ENCODE measurements around the gene RABAC1. TPM values are rescaled to one million over a fixed set of nuclear protein-coding genes. Genes with fewer than 3 reads are reported as not detected.

Gene RABAC1
- total and polyA plus RNA-seq, 2 experiments from 2014 or later, result 151 to 206 TPM

- Histone ChIP-seq H4K20me1 (replicated peaks; ENCODE audit: insufficient read depth) (peaks cover 4% of the 10 kb centered on the region; the same call in 1 of the 2 replicates), H3K4me2 (no peak overlapping the region), H3F3A (replicated peaks; ENCODE audit: low read depth) (0 out of 2 replicates have a peak, but pooled peaks cover 4% of the 10 kb centered on the region), H3K4me3 (no peak overlapping the region), H3K36me3 (ENCODE audit: insufficient read depth) (no peaks in the 10 kb centered on the region; the same call in 1 of the 2 replicates), H2AFZ (no peak overlapping the region), H3K79me2 (replicated peaks; ENCODE audit: insufficient read depth) (no peaks in the 10 kb centered on the region), H3K27me3 (ENCODE audit: insufficient read depth) (no peaks in the 10 kb centered on the region), H3K27ac (ENCODE audit: low read depth) (no peak overlapping the region), H3K4me1 (ENCODE audit: insufficient read depth) (no peaks in the 10 kb centered on the region; the same call in 1 of the 2 replicates), H3K9me2 (ENCODE audit: insufficient read depth) (no peaks in the 10 kb centered on the region)
- Mint-ChIP-seq H3K4me3 (no peak overlapping the region; the same call in 2 of the 3 replicates), H3K9me3 (no peaks in the 10 kb centered on the region), H3K4me1 (peaks cover 3% of the 10 kb centered on the region; the same call in 2 of the 3 replicates), H3K36me3 (ENCODE audit: low read depth) (peaks cover 11% of the 10 kb centered on the region; the same call in 2 of the 3 replicates), H3K27me3 (ENCODE audit: insufficient read depth, low read depth, poor library complexity) (peaks cover 14% of the 10 kb centered on the region), H3K27ac (no peak overlapping the region)
- ATAC-seq, result no peak
- DNase-seq (ENCODE audit: low spot score), result no peak
- TF ChIP-seq ZNF114 (CRISPR knock-in tag; IDR thresholded peaks at IDR 0.05), result no peak
- no peak for TF ChIP-seq STAT1 (IDR thresholded peaks at IDR 0.05; ENCODE audit: unreplicated experiment)
- TF ChIP-seq POLR2AphosphoS5 (IDR thresholded peaks at IDR 0.05; ENCODE audit: low read depth), result no peak
- TF ChIP-seq, protein P1, sequence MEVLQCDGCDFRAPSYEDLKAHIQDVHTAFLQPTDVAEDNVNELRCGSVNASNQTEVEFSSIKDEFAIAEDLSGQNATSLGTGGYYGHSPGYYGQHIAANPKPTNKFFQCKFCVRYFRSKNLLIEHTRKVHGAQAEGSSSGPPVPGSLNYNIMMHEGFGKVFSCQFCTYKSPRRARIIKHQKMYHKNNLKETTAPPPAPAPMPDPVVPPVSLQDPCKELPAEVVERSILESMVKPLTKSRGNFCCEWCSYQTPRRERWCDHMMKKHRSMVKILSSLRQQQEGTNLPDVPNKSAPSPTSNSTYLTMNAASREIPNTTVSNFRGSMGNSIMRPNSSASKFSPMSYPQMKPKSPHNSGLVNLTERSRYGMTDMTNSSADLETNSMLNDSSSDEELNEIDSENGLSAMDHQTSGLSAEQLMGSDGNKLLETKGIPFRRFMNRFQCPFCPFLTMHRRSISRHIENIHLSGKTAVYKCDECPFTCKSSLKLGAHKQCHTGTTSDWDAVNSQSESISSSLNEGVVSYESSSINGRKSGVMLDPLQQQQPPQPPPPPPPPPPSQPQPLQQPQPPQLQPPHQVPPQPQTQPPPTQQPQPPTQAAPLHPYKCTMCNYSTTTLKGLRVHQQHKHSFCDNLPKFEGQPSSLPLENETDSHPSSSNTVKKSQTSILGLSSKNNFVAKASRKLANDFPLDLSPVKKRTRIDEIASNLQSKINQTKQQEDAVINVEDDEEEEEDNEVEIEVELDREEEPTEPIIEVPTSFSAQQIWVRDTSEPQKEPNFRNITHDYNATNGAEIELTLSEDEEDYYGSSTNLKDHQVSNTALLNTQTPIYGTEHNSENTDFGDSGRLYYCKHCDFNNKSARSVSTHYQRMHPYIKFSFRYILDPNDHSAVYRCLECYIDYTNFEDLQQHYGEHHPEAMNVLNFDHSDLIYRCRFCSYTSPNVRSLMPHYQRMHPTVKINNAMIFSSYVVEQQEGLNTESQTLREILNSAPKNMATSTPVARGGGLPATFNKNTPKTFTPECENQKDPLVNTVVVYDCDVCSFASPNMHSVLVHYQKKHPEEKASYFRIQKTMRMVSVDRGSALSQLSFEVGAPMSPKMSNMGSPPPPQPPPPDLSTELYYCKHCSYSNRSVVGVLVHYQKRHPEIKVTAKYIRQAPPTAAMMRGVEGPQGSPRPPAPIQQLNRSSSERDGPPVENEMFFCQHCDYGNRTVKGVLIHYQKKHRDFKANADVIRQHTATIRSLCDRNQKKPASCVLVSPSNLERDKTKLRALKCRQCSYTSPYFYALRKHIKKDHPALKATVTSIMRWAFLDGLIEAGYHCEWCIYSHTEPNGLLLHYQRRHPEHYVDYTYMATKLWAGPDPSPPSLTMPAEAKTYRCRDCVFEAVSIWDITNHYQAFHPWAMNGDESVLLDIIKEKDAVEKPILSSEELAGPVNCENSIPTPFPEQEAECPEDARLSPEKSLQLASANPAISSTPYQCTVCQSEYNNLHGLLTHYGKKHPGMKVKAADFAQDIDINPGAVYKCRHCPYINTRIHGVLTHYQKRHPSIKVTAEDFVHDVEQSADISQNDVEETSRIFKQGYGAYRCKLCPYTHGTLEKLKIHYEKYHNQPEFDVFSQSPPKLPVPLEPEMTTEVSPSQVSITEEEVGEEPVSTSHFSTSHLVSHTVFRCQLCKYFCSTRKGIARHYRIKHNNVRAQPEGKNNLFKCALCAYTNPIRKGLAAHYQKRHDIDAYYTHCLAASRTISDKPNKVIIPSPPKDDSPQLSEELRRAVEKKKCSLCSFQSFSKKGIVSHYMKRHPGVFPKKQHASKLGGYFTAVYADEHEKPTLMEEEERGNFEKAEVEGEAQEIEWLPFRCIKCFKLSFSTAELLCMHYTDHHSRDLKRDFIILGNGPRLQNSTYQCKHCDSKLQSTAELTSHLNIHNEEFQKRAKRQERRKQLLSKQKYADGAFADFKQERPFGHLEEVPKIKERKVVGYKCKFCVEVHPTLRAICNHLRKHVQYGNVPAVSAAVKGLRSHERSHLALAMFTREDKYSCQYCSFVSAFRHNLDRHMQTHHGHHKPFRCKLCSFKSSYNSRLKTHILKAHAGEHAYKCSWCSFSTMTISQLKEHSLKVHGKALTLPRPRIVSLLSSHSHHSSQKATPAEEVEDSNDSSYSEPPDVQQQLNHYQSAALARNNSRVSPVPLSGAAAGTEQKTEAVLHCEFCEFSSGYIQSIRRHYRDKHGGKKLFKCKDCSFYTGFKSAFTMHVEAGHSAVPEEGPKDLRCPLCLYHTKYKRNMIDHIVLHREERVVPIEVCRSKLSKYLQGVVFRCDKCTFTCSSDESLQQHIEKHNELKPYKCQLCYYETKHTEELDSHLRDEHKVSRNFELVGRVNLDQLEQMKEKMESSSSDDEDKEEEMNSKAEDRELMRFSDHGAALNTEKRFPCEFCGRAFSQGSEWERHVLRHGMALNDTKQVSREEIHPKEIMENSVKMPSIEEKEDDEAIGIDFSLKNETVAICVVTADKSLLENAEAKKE (CRISPR knock-in tag; IDR thresholded peaks at IDR 0.05), result no peak
- no peak for TF ChIP-seq ZNF331 (CRISPR knock-in tag; IDR thresholded peaks at IDR 0.05; ENCODE audit: low read depth)
- no peak for TF ChIP-seq CREB1 (CRISPR knock-in tag; IDR thresholded peaks at IDR 0.05; ENCODE audit: low read depth)
- no peak for TF ChIP-seq CTCF (conservative IDR thresholded peaks at IDR 0.05; ENCODE audit: low read depth in 2 of 2)
- TF ChIP-seq NANOG (IDR thresholded peaks at IDR 0.05; ENCODE audit: borderline replicate concordance), result no peak
- no peak for TF ChIP-seq EZH2 (IDR thresholded peaks at IDR 0.05; ENCODE audit: low read depth, unreplicated experiment)
- no peak for TF ChIP-seq ETS1 (IDR thresholded peaks at IDR 0.05)
- TF ChIP-seq EZH2phosphoT487 (IDR thresholded peaks at IDR 0.05; ENCODE audit: unreplicated experiment), result no peak
- TF ChIP-seq, protein P2, sequence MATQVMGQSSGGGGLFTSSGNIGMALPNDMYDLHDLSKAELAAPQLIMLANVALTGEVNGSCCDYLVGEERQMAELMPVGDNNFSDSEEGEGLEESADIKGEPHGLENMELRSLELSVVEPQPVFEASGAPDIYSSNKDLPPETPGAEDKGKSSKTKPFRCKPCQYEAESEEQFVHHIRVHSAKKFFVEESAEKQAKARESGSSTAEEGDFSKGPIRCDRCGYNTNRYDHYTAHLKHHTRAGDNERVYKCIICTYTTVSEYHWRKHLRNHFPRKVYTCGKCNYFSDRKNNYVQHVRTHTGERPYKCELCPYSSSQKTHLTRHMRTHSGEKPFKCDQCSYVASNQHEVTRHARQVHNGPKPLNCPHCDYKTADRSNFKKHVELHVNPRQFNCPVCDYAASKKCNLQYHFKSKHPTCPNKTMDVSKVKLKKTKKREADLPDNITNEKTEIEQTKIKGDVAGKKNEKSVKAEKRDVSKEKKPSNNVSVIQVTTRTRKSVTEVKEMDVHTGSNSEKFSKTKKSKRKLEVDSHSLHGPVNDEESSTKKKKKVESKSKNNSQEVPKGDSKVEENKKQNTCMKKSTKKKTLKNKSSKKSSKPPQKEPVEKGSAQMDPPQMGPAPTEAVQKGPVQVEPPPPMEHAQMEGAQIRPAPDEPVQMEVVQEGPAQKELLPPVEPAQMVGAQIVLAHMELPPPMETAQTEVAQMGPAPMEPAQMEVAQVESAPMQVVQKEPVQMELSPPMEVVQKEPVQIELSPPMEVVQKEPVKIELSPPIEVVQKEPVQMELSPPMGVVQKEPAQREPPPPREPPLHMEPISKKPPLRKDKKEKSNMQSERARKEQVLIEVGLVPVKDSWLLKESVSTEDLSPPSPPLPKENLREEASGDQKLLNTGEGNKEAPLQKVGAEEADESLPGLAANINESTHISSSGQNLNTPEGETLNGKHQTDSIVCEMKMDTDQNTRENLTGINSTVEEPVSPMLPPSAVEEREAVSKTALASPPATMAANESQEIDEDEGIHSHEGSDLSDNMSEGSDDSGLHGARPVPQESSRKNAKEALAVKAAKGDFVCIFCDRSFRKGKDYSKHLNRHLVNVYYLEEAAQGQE (IDR thresholded peaks at IDR 0.05; ENCODE audit: unreplicated experiment), result no peak
- no peak for TF ChIP-seq JUNB (IDR thresholded peaks at IDR 0.05; ENCODE audit: unreplicated experiment)
Observed at GRCh38 chr19:41971363-41971762, 12.2 kb upstream of the RABAC1 start.
